HG03558 (cell line): ENCODE measurements around the gene SLC9A9.
"Not testable (repeated sequence)": the region's sequence is repeated elsewhere in the genome, so short reads cannot be mapped to it uniquely, and the experiment has no call there.

ENCODE experiments used
- ATAC-seq: cut with Tn5 transposase; IDR thresholded peaks from one replicate; pipeline ENCODE4 v1.9.1; 2021; ENCODE audit warnings: moderate number of reproducible peaks; ENCODE audit not compliant: unreplicated experiment; ENCODE audit errors: extremely low read depth

The SLC9A9 gene

DNA sequence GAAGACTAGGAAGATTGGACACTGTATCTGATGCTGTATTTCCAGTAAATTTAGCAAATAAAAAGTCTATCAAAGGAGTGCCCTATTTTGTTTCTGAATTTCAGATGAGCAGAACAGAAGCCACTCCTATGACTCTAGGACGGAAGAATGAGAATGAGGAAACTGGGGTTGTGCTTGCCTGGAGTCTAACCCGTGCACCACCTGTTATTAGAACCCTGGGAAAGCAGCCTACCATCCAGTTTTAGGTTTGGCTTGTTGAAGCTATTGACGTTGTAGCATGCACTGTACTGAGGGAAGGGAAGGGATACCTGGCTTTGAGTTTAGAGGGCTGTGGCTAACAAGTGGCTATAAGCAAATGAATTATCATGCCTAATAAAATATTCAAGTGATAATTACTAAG is 318.5 kb downstream of the SLC9A9 start:
- no peak for ATAC-seq

DNA sequence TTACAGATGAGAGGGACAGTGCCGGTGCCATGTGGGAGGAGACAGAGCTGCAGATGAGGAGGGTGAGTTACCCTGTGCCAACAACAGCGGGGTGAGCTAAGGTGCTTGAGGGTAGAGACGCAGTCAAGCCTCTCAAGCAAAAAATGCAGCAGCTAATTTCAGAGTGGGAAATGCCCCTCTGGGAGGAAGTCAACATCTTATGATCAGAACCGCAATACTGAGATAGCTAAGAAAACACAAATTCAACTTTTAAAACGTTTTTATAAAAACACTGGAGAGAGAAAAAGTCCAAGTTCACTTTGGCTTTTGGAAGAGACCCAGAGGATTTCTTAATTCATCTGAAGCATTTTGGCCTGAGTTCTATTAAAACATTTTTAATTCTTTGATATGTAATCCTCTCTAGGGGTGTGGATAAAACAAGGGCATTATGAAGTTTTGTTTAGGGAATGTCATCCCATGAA is 319.2 kb downstream of the SLC9A9 start:
- peak; percentile 65 for ATAC-seq

GRCh38 chr3:143526011-143526545 is 322.2 kb downstream of the SLC9A9 start:
- ATAC-seq: no peak

DNA sequence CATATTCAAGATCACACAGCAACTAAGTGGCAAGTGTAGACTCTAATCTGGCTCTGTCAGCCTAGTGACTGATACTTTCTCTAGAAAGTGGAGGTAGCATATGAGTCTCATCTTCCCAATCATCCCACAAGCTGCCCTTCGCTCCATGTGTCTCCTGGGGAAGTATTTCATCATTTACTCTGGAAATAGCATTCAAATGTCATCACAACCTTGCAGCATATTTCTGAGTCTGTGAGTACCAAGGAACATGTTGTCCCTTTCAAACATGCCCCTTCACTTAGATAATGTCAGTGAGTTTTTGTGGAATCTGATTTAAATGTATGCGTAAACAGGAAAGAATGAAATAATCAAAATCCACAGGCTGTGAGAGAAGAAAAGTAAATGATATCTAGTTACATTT is 322.9 kb downstream of the SLC9A9 start:
- no peak for ATAC-seq

- no peak for ATAC-seq
These were observed 326.5 kb downstream of the SLC9A9 start for GRCh38 chr3:143521803-143522202.

DNA sequence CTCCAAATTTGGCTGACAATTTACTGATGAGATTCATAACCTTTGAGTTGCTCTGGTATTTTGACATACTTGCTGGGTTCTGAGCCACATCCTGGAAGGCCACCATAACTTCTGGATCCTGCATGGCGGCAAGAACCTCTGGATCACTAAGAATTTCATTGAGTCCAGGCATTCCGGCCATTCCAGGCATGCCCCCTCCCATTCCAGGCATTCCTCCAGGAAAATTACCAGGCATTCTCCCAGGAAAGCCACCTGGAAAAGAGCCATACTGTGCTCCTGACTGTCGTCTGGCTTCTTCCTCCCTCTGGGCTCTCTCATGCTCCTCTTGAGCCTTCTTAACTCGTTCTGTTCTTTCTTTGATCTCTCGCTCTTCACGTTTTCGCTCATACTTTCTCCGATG is 331.1 kb downstream of the SLC9A9 start:
- not testable (repeated sequence) for ATAC-seq

GRCh38 chr3:143514874-143515273 is 333.4 kb downstream of the SLC9A9 start:
- peak; percentile 46 for ATAC-seq

DNA sequence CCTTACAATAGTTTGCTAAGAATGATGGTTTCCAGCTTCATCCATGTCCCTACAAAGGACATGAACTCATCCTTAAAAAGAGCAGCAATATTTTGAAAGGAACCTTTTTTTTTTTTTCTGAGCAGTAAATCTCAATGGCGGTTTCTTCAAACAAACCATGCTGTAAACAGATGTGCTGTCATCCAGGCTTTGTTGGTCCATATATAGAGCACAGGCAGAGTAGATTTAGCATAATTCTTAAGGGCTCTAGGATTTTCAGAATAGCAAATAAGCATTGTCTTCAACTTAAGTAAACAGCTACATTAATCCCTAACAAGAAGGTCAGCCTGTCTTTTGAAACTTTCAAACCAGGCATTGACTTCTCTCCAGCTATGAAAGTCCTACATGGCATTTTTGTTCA is 334.2 kb downstream of the SLC9A9 start:
- ATAC-seq: no peak

- ATAC-seq: no peak
These were observed 336.9 kb downstream of the SLC9A9 start for GRCh38 chr3:143511174-143511879.

DNA sequence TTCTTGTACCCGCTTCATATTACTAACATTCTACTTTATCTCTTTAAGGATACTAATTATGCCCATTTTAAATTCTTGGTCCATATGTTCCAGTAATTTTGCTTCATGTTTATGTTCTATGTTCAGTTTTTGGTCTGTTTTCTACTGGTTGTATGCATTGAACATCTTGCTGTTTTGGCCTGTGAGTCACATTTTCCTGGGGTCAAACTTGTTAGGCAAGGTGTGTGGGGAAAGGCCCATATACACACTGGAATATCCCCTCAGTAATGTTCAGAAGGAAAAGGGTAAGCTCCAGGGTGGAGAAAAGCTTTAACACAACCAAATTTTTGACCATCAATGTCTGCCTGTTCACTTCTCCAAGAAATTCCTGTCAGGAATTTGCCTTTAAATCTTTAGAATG is 337.7 kb downstream of the SLC9A9 start:
- no peak for ATAC-seq

GRCh38 chr3:143507735-143508580 is 340.3 kb downstream of the SLC9A9 start:
- no peak for ATAC-seq

DNA sequence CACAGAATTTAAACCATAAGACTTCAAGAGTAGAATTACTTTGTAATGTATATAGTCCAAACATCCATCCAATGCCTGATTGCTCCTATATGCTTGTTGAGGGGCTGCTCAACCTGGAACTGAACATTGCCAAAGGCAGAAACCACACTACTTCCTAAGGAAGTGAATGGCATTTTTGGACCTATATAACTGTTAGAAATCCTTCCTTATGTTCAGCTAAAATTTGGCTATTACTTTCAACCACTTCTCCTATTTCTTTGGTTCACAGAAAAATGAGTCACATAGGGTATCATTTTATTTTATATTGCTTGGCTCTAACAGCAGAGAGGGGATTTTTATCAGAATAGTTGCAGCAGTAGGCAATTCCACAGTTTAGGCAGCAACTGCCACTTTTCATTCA is 342.1 kb downstream of the SLC9A9 start:
- no peak for ATAC-seq

GRCh38 chr3:143503325-143503885 is 344.9 kb downstream of the SLC9A9 start:
- no peak for ATAC-seq

DNA sequence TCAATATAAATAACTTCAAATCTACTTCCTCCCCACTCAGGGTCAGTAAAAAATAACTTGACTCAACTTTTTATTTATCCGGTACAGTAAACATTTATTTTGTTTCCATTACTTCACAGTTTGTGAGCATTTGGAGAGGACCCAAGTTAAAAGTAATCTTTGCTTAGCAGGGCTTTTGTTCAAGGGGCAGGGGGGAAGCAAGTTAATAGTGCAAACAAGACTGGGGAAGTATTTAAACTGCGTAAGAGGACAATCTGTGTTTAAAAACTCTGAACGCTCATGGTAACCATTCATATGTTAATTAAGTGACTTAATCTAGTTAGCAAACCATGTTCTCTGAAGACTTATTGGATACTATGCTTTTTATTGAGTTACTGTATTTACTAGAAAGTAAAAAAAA is 346.2 kb downstream of the SLC9A9 start:
- no peak for ATAC-seq

DNA sequence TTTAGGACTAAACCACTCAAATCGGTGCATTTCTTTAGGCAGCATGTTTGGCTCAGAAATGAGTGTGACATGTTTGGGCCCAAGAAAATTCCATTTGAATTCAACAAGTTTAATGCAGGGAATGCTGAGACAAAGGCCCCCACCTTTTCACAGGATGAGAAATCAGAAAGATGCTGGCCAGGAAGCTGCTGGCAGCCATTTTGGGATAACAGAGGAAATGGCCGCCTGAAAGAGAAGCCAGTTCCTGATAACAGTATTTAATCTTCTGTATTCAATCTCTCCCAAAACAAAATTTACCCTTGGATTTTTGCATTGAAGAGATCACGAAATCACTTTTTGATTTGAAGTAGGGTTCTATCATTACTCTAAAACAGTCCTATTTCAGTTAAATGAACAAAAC is 350.9 kb downstream of the SLC9A9 start:
- ATAC-seq: no peak

DNA sequence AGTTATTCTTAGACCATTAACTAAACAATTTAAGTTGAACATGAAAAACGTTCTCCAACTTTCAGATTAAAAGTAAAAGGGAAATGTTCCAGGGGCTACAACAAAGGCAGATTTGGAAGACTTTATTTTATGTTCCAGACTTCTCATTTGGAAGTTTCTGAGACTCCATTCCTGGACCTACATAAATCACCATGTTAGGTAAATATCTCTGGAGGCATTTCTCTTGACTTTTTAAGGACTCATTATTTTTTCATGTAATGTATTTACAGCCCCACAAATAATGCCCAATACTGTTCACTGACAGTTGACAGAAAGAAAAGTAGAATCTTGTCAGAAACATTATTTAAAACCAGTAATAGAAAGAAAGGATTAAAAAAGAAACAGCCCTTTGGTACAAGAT is 352.1 kb downstream of the SLC9A9 start:
- ATAC-seq: no peak

DNA sequence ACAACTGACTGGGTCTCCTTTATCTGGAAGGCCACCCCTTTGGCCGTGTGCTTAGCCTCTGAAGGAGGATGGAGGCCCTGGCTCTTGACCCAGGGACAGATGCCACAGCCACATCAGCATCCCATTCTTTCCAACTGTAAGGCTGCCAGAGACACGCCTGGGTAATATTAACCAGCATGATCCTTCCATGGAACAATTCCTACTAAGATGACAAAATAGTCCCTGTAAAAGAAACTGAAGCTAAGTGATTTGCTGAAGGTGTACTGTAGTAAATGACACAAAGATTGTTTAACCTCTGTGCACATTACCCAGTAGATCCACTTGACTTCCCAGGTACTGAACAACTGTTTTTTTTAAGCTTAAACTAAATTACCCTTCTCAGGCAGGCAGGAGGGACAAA is 352.7 kb downstream of the SLC9A9 start:
- no peak for ATAC-seq

GRCh38 chr3:143486611-143487010 is 361.7 kb downstream of the SLC9A9 start:
- ATAC-seq: no peak

GRCh38 chr3:143484846-143485512 is 363.3 kb downstream of the SLC9A9 start:
- no peak for ATAC-seq

GRCh38 chr3:143483214-143483613 is 365.1 kb downstream of the SLC9A9 start:
- ATAC-seq: no peak
